Measurements from ENCODE around the gene WIPF1.
"Not testable (repeated sequence)": the region's sequence is repeated elsewhere in the genome, so short reads cannot be mapped to it uniquely, and the experiment has no call there.

DNA sequence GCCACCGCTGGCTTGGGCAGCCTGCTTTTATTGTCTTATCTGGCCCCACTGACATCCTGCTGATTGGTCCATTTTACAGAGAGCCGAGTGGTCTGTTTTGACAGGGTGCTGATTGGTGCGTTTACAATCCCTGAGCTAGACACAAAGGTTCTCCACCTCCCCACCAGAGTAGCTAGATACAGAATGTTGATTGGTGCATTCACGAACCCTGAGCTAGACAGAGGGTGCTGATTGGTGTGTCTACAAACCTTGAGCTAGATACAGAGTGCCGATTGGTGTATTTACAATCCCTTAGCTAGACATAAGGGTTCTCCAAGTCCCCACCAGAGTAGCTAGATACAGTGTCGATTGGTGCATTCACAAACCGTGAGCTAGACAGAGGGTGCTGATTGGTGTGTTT, 49.6 kb downstream of the WIPF1 start:
- TF ChIP-seq, protein P1, sequence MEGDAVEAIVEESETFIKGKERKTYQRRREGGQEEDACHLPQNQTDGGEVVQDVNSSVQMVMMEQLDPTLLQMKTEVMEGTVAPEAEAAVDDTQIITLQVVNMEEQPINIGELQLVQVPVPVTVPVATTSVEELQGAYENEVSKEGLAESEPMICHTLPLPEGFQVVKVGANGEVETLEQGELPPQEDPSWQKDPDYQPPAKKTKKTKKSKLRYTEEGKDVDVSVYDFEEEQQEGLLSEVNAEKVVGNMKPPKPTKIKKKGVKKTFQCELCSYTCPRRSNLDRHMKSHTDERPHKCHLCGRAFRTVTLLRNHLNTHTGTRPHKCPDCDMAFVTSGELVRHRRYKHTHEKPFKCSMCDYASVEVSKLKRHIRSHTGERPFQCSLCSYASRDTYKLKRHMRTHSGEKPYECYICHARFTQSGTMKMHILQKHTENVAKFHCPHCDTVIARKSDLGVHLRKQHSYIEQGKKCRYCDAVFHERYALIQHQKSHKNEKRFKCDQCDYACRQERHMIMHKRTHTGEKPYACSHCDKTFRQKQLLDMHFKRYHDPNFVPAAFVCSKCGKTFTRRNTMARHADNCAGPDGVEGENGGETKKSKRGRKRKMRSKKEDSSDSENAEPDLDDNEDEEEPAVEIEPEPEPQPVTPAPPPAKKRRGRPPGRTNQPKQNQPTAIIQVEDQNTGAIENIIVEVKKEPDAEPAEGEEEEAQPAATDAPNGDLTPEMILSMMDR (IDR thresholded peaks at IDR 0.05; ENCODE audit: extremely low read depth in 1 of 2, insufficient read depth in 1 of 2, low read depth in 1 of 2, low read length in 2 of 2) = not testable (repeated sequence)
- TF ChIP-seq POLR2AphosphoS5 (IDR thresholded peaks at IDR 0.05; ENCODE audit: insufficient read depth, low read depth, low read length); POLR2A (IDR thresholded peaks at IDR 0.05; ENCODE audit: low read depth, low read length); GATA2 (IDR thresholded peaks at IDR 0.05; ENCODE audit: insufficient read depth, insufficient read length, low read depth, low read length); JUN (IDR thresholded peaks at IDR 0.05; ENCODE audit: borderline replicate concordance, insufficient read depth, insufficient read length, low read depth); FOS (IDR thresholded peaks at IDR 0.05; ENCODE audit: borderline replicate concordance, insufficient read depth, low read length); EZH2 (IDR thresholded peaks at IDR 0.05; ENCODE audit: borderline replicate concordance, low read depth, low read length, severe bottlenecking); MYC (IDR thresholded peaks at IDR 0.05; ENCODE audit: low read depth, low read length): not testable (repeated sequence)
- TF ChIP-seq, protein P2, sequence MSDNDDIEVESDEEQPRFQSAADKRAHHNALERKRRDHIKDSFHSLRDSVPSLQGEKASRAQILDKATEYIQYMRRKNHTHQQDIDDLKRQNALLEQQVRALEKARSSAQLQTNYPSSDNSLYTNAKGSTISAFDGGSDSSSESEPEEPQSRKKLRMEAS (IDR thresholded peaks at IDR 0.05; ENCODE audit: insufficient read depth, insufficient read length) = not testable (repeated sequence)

Measured in endothelial cell of umbilical vein (primary cell).